A549 (cell line): ENCODE results near the gene FAM107B. TPM values are rescaled to one million over a fixed set of nuclear protein-coding genes. Genes with fewer than 3 reads are reported as not detected.

ENCODE experiments used
- ATAC-seq, 2 experiments: fragments of 200-7000 bp in 1 of 2; fragments of >200 bp in 1 of 2; cut with Nextera tagmentation in 1 of 2; cut with Tn5 transposase in 1 of 2; 3 replicates each; pipeline versions ENCODE4 v1.8.0 to v1.9.1; 2018 to 2020; ENCODE audit warnings: mild to moderate bottlenecking in 1 of 2, moderate library complexity in 1 of 2
- CTCF ChIA-PET: fragments of 300-600 bp; sonication (Branson Sonifier 250); formaldehyde crosslinking; extraction: SDS; loops from one replicate; lab custom pipeline; 2021; ENCODE audit warnings: antibody characterized with exemption, inconsistent platforms; lab: Yijun Ruan, JAX
- POLR2A ChIA-PET: fragments of 350-600 bp; formaldehyde crosslinking; extraction: SDS; loops from one replicate; lab custom pipeline; 2021; ENCODE audit warnings: antibody characterized with exemption, inconsistent platforms; lab: Yijun Ruan, JAX
- DNase-seq, 2 experiments: peaks; one replicate each; pipeline versions ENCODE4 v3.0.0 to v3.0.0-alpha.2; 2011 to 2016; ENCODE audit warnings: low read depth in 1 of 2, low spot score in 1 of 2
- FAIRE-seq: peaks from 2 replicates; lab custom pipeline; 2011; peaks lifted over from hg19 to GRCh38; lab: Jason Lieb, UNC
- H3K27ac ChIP-seq, 2 experiments: fragments of >200 bp; sonication (Bioruptor Twin); formaldehyde crosslinking; 3 replicates each; pipeline ENCODE4 v1.5.1; 2016 to 2017
- H3K4me1 ChIP-seq: fragments of >200 bp; sonication (Bioruptor Twin); formaldehyde crosslinking; 3 replicates; pipeline ENCODE4 v1.6.1; 2016
- H3K4me2 ChIP-seq: fragments of >200 bp; sonication (Bioruptor Twin); formaldehyde crosslinking; 3 replicates; pipeline ENCODE4 v1.6.1; 2016
- H3K4me3 ChIP-seq: fragments of >200 bp; sonication (Bioruptor Twin); formaldehyde crosslinking; 3 replicates; pipeline ENCODE4 v1.5.1; 2016
- H3K9me3 ChIP-seq: fragments of >200 bp; sonication (Bioruptor Twin); formaldehyde crosslinking; 3 replicates; pipeline ENCODE4 v1.6.1; 2016
- CHD4 ChIP-seq: fragments of 200-600 bp; sonication (generic); IDR thresholded peaks from 2 replicates; pipeline ENCODE4 v1.6.1; 2016; ENCODE audit warnings: antibody characterized with exemption, mild to moderate bottlenecking, borderline replicate concordance
- EHF ChIP-seq: fragments of 250-450 bp; sonication (Bioruptor Pico); IDR thresholded peaks from 2 replicates; pipeline ENCODE4 v1.5.0; 2020; ENCODE audit warnings: mild to moderate bottlenecking
- EHMT2 ChIP-seq: fragments of 200-600 bp; sonication (generic); IDR thresholded peaks from 2 replicates; pipeline ENCODE4 v1.6.1; 2016; ENCODE audit warnings: antibody characterized with exemption, low read depth, mild to moderate bottlenecking, moderate library complexity
- FOXS1 ChIP-seq: fragments of 250-450 bp; sonication (Bioruptor Pico); IDR thresholded peaks from 2 replicates; pipeline ENCODE4 v1.5.0; 2020; ENCODE audit warnings: mild to moderate bottlenecking, moderate library complexity
- HEYL ChIP-seq: fragments of 250-450 bp; sonication (Bioruptor Pico); IDR thresholded peaks from 2 replicates; pipeline ENCODE4 v1.8.0; 2021; ENCODE audit warnings: mild to moderate bottlenecking, moderate library complexity
- HOXA7 ChIP-seq: fragments of 250-450 bp; sonication (Bioruptor Pico); IDR thresholded peaks from 2 replicates; pipeline ENCODE4 v1.5.0; 2020; ENCODE audit warnings: mild to moderate bottlenecking, moderate library complexity
- JUN ChIP-seq, 2 experiments: fragments of >200 bp; sonication (Bioruptor Twin); formaldehyde crosslinking; IDR thresholded peaks; 2 replicates in 1 of 2; 3 replicates in 1 of 2; pipeline ENCODE4 v1.6.1; 2016 to 2017
- NFE2L2 ChIP-seq: fragments of 150-350 bp; conservative IDR thresholded peaks from 2 replicates; pipeline ENCODE4 v1.6.1; 2014; ENCODE audit warnings: low read length
- PHF8 ChIP-seq: fragments of 200-600 bp; sonication (generic); IDR thresholded peaks from 2 replicates; pipeline ENCODE4 v1.6.1; 2016; ENCODE audit warnings: low read depth, mild to moderate bottlenecking, antibody characterized with exemption, moderate library complexity, borderline replicate concordance
- RCOR1 ChIP-seq: fragments of 150-350 bp; IDR thresholded peaks from 2 replicates; pipeline ENCODE4 v1.6.1; 2014; ENCODE audit warnings: antibody characterized with exemption, low read length, low read depth
- RFX5 ChIP-seq: fragments of 450-650 bp; IDR thresholded peaks from 2 replicates; pipeline ENCODE4 v1.7.1; 2014; ENCODE audit warnings: antibody characterized with exemption, mild to moderate bottlenecking, moderate library complexity
- RNF2 ChIP-seq: fragments of 200-600 bp; sonication (generic); IDR thresholded peaks from 2 replicates; pipeline ENCODE4 v1.6.1; 2016; ENCODE audit warnings: low read depth, mild to moderate bottlenecking, antibody characterized with exemption, moderate library complexity, borderline replicate concordance
- SMC3 ChIP-seq: fragments of >200 bp; sonication (Bioruptor Twin); formaldehyde crosslinking; IDR thresholded peaks from 3 replicates; pipeline ENCODE4 v1.6.1; 2018; ENCODE audit warnings: inconsistent platforms
- TFCP2L1 ChIP-seq: fragments of 250-450 bp; sonication (Bioruptor Pico); IDR thresholded peaks from 2 replicates; pipeline ENCODE4 v1.5.0; 2021; ENCODE audit warnings: mild to moderate bottlenecking
- TP53 ChIP-seq: fragments of 250-450 bp; sonication (Bioruptor Pico); IDR thresholded peaks from 2 replicates; pipeline ENCODE4 v1.5.0; 2021; ENCODE audit warnings: mild to moderate bottlenecking, moderate library complexity
- ZSCAN20 ChIP-seq: fragments of 250-450 bp; sonication (Bioruptor Pico); IDR thresholded peaks from 2 replicates; pipeline ENCODE4 v1.8.0; 2022; ENCODE audit warnings: mild to moderate bottlenecking, moderate library complexity
- WGBS: methylation state at CpG from one replicate; pipeline ENCODE4 v1.1.6; 2017; ENCODE audit errors: missing lambda C conversion rate; 5-methylcytosine and 5-hydroxymethylcytosine counted together
- polyA plus RNA-seq, 4 experiments: library from polyadenylated mRNA; depleted of rRNA in 3 of 4; stranded (reverse); fragments of >200 nt; fragmentation: RNase III in 1 of 4; extraction: RNeasy Plus Mini Kit Qiagen cat#74134 plus additional on column Dnase treatment in 1 of 4; gene quantifications; 2 replicates in 3 of 4; 3 replicates in 1 of 4; pipeline ENCODE4 v1.2.3, GENCODE V29; 2011 to 2017
- TF ChIP-seq, protein P1 (sequence below): IDR thresholded peaks from 2 replicates; pipeline ENCODE4 v1.6.1; 2012; ENCODE audit warnings: low read depth, borderline replicate concordance
- TF ChIP-seq, protein P2 (sequence below): fragments of 250-450 bp; sonication (Bioruptor Pico); IDR thresholded peaks from 2 replicates; pipeline ENCODE4 v1.5.0; 2020; ENCODE audit warnings: low read depth, mild to moderate bottlenecking, moderate library complexity
- TF ChIP-seq, protein P3 (sequence below): fragments of >200 bp; sonication (Bioruptor Twin); formaldehyde crosslinking; IDR thresholded peaks from 2 replicates; pipeline ENCODE4 v1.6.1; 2016
- TF ChIP-seq, protein P4 (sequence below): IDR thresholded peaks from 2 replicates; pipeline ENCODE4 v1.6.1; 2012
- TF ChIP-seq, protein P5 (sequence below): fragments of >200 bp; sonication (Bioruptor Twin); formaldehyde crosslinking; IDR thresholded peaks from 3 replicates; pipeline ENCODE4 v1.6.1; 2016
- TF ChIP-seq, protein P6 (sequence below): fragments of >200 bp; sonication (Bioruptor Twin); formaldehyde crosslinking; IDR thresholded peaks from 3 replicates; pipeline ENCODE4 v1.5.1; 2016

Gene FAM107B
- polyA plus RNA-seq, 2 of the 4 experiments (the other 2 are of a cell fraction): 99.9 to 173 TPM

DNA sequence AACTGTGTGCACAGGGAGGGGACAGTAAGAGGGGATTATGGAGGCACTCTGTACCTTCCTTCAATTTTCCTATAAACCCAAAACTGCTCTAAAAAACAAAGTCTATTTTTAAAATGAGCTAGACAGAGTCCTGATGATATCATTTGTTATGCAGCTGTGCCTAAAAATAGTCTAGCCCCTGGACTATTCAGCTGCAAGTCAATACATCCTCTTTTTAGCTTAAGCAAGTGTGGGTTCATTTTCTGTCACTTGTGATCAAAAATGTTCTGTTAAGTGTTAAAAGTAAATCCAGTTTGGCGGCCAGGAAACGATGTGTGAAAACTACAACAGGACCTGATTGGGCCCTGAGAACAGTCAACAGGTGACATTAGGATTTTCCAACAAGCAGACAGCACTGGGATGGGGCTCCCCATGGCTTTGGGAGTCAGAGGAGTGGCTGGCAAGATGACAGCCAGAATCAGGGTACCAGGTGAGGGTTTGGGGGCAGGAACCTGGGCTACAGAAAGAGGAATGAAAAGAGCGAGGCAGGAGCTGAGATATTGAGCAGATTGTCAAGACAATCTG is 33.9 kb downstream of the FAM107B start:
- H3K4me3 ChIP-seq: no peak overlapping the region
- ATAC-seq (no peak), DNase-seq (no peak), FAIRE-seq (no peak)
- H3K4me2 ChIP-seq: no peak overlapping the region
- H3K27ac ChIP-seq: peak overlapping the region; percentile 70 to 76; a peak in 5 of 6 replicates
- POLR2A ChIA-PET: no interaction called here
- H3K9me3 ChIP-seq: peaks cover 31% of the 10 kb centered on the region
- TF ChIP-seq PHF8: no peak
- TF ChIP-seq, protein P1, sequence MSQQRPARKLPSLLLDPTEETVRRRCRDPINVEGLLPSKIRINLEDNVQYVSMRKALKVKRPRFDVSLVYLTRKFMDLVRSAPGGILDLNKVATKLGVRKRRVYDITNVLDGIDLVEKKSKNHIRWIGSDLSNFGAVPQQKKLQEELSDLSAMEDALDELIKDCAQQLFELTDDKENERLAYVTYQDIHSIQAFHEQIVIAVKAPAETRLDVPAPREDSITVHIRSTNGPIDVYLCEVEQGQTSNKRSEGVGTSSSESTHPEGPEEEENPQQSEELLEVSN: no peak
- no peak for TF ChIP-seq HOXA7 (CRISPR knock-in tag)
- TF ChIP-seq EHMT2: no peak
- TF ChIP-seq CHD4: no peak
- no peak for TF ChIP-seq NFE2L2
- TF ChIP-seq RCOR1: no peak
- peaks cover 26% of the 10 kb centered on the region for H3K4me1 ChIP-seq
- WGBS: 92% methylated on average over 3 of the region's 3 CpGs
- CTCF ChIA-PET: interaction anchor here (0.8 kb wide), 1 partner anchor 22 kb away, joined by 3 read pairs; no protein-coding TSS in a partner anchor

DNA sequence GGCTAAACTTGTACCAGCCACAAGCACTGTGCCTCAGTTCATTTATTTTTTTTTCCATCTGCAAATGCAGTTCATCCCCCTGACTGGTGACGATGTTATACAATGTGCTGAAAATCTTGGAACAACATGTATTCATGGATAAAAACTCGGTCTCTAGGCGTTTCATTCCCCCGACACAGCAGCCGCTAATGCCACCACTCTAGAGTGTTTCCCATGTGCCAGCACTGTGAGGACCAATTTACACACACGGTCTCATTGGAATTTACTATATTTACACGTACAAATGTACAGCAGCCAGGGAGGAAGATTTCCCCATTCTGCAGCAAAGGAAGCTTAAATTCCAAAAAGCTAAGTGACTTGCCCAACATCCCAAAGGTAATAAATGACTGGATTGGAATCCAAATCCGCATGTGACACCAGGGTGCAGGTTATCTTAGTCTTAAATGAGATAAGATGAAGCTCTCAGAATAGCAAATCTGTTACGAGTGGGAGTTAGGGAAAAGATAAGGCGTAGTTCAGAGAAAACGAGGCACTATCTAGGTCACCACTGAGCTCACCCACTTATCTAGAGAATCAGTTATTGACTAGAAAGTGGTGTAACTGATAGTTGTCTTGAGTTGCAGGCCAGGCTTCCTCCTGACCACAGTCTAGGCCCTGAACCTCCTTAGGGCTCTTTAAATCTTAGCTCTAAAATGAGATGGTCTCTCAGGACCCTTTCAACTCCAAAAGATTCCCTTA is 36.7 kb downstream of the FAM107B start:
- Histone ChIP-seq H3K4me1 (peaks cover 21% of the 10 kb centered on the region), H3K27ac (peak overlapping the region in 1 of 2 experiments; percentile 56; a peak in 3 of 6 replicates), H3K9me3 (peaks cover 19% of the 10 kb centered on the region), H3K4me3 (no peak overlapping the region), H3K4me2 (no peak overlapping the region)
- no peak for ATAC-seq
- 94% methylated on average over 11 of the region's 11 CpGs for WGBS
- ChIA-PET POLR2A (no interaction called here), CTCF (interaction anchor here (1.3 kb wide), 1 partner anchor 11 kb away, joined by 3 read pairs; no protein-coding TSS in a partner anchor)
- DNase-seq: no peak
- no peak for TF ChIP-seq RNF2
- TF ChIP-seq, protein P2, sequence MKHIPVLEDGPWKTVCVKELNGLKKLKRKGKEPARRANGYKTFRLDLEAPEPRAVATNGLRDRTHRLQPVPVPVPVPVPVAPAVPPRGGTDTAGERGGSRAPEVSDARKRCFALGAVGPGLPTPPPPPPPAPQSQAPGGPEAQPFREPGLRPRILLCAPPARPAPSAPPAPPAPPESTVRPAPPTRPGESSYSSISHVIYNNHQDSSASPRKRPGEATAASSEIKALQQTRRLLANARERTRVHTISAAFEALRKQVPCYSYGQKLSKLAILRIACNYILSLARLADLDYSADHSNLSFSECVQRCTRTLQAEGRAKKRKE (CRISPR knock-in tag): no peak
- TF ChIP-seq, protein P3, sequence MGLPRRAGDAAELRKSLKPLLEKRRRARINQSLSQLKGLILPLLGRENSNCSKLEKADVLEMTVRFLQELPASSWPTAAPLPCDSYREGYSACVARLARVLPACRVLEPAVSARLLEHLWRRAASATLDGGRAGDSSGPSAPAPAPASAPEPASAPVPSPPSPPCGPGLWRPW: no peak
- TF ChIP-seq, protein P4, sequence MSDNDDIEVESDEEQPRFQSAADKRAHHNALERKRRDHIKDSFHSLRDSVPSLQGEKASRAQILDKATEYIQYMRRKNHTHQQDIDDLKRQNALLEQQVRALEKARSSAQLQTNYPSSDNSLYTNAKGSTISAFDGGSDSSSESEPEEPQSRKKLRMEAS: no peak
- TF ChIP-seq RFX5: no peak
- TF ChIP-seq HEYL: no peak
- TF ChIP-seq SMC3: no peak
- no peak for TF ChIP-seq PHF8
- no peak for TF ChIP-seq TFCP2L1 (CRISPR knock-in tag)
- TF ChIP-seq EHF (CRISPR knock-in tag): no peak
- no peak for TF ChIP-seq CHD4
- no peak for TF ChIP-seq RCOR1
- TF ChIP-seq TP53 (CRISPR knock-in tag): no peak
- TF ChIP-seq FOXS1: no peak
- TF ChIP-seq, protein P5, sequence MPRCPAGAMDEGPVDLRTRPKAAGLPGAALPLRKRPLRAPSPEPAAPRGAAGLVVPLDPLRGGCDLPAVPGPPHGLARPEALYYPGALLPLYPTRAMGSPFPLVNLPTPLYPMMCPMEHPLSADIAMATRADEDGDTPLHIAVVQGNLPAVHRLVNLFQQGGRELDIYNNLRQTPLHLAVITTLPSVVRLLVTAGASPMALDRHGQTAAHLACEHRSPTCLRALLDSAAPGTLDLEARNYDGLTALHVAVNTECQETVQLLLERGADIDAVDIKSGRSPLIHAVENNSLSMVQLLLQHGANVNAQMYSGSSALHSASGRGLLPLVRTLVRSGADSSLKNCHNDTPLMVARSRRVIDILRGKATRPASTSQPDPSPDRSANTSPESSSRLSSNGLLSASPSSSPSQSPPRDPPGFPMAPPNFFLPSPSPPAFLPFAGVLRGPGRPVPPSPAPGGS: no peak
- TF ChIP-seq, protein P1: no peak
- TF ChIP-seq, protein P6, sequence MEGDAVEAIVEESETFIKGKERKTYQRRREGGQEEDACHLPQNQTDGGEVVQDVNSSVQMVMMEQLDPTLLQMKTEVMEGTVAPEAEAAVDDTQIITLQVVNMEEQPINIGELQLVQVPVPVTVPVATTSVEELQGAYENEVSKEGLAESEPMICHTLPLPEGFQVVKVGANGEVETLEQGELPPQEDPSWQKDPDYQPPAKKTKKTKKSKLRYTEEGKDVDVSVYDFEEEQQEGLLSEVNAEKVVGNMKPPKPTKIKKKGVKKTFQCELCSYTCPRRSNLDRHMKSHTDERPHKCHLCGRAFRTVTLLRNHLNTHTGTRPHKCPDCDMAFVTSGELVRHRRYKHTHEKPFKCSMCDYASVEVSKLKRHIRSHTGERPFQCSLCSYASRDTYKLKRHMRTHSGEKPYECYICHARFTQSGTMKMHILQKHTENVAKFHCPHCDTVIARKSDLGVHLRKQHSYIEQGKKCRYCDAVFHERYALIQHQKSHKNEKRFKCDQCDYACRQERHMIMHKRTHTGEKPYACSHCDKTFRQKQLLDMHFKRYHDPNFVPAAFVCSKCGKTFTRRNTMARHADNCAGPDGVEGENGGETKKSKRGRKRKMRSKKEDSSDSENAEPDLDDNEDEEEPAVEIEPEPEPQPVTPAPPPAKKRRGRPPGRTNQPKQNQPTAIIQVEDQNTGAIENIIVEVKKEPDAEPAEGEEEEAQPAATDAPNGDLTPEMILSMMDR: no peak
- TF ChIP-seq ZSCAN20 (CRISPR knock-in tag): no peak
- no peak for TF ChIP-seq JUN (IDR thresholded peaks at IDR 0.05)
- no peak for FAIRE-seq
